Endothelial cell of umbilical vein (primary cell): Measurements from ENCODE around the gene IFNG-AS1. TPM values are rescaled to one million over a fixed set of nuclear protein-coding genes. Genes with fewer than 3 reads are reported as not detected.

Experiments
- BruUV-seq: library from RNA; stranded (reverse); fragments of 400-500 nt; replicated peaks from 2 replicates; lab custom pipeline; 2021; lab: Mats Ljungman, UMichigan
- CTCF ChIA-PET: fragments of 300-600, 350-600 bp; sonication (Branson Sonifier 250); formaldehyde crosslinking; loops from one replicate; lab custom pipeline; 2021; ENCODE audit warnings: antibody characterized with exemption, inconsistent platforms; lab: Charles Lee
- POLR2A ChIA-PET: fragments of 300-600, 350-600 bp; sonication (Branson Sonifier 250); formaldehyde crosslinking; loops from one replicate; lab custom pipeline; 2021; ENCODE audit warnings: antibody characterized with exemption, inconsistent platforms; lab: Charles Lee
- DNase-seq: peaks from one replicate; pipeline ENCODE4 v3.0.0-alpha.2; 2011; ENCODE audit warnings: low read depth, low spot score
- FAIRE-seq: peaks from 2 replicates; lab custom pipeline; 2011; peaks lifted over from hg19 to GRCh38; lab: Jason Lieb, UNC
- H2AFZ ChIP-seq: 2 replicates; pipeline ENCODE4 v1.6.0; 2012; ENCODE audit warnings: low read depth, low read length, control low read depth, inconsistent platforms
- H3K27ac ChIP-seq: 2 replicates; pipeline ENCODE4 v1.5.1; 2011; ENCODE audit warnings: low read depth, mild to moderate bottlenecking, control low read depth, low read length, moderate library complexity; ENCODE audit not compliant: insufficient read depth
- H3K27me3 ChIP-seq, 2 experiments: 2 replicates each; pipeline versions ENCODE4 v1.6.0 to v1.6.1; 2011; ENCODE audit warnings: low read length in 2 of 2, mixed read lengths in 1 of 2; ENCODE audit not compliant: control insufficient read depth in 2 of 2, insufficient read depth in 2 of 2
- H3K36me3 ChIP-seq, 2 experiments: 2 replicates in 1 of 2; 3 replicates in 1 of 2; pipeline ENCODE4 v1.5.1; 2011; ENCODE audit warnings: low read length in 2 of 2, mild to moderate bottlenecking in 1 of 2, moderate library complexity in 1 of 2; ENCODE audit not compliant: control insufficient read depth in 2 of 2, insufficient read depth in 2 of 2; ENCODE audit errors: extremely low read depth in 1 of 2
- H3K4me1 ChIP-seq: 3 replicates; pipeline ENCODE4 v1.5.1; 2011; ENCODE audit warnings: mild to moderate bottlenecking, low read length; ENCODE audit not compliant: control insufficient read depth, insufficient read depth; ENCODE audit errors: extremely low read depth
- H3K4me2 ChIP-seq: 2 replicates; pipeline ENCODE4 v1.6.1; 2011; ENCODE audit warnings: low read length, control low read depth, mixed read lengths; ENCODE audit not compliant: insufficient read depth
- H3K4me3 ChIP-seq, 3 experiments: fragments of 200-600 bp in 1 of 3; sonication (generic), shearing (Covaris generic) in 1 of 3; replicated peaks in 1 of 3; 2 replicates each; pipeline ENCODE4 v1.5.1; 2011 to 2016; ENCODE audit warnings: control low read depth in 3 of 3, low read length in 3 of 3, mild to moderate bottlenecking in 2 of 3, inconsistent platforms in 1 of 3, low read depth in 1 of 3, moderate library complexity in 1 of 3; ENCODE audit not compliant: insufficient read depth in 1 of 3
- H3K79me2 ChIP-seq: 2 replicates; pipeline ENCODE4 v1.6.0; 2012; ENCODE audit warnings: low read length, inconsistent platforms; ENCODE audit not compliant: control insufficient read depth, insufficient read depth
- H3K9ac ChIP-seq: replicated peaks from 2 replicates; pipeline ENCODE3; 2011; ENCODE audit warnings: low read length, control low read depth; ENCODE audit not compliant: insufficient read depth; ENCODE audit errors: extremely low read depth
- H3K9me1 ChIP-seq: replicated peaks from 3 replicates; pipeline ENCODE4 v1.6.0; 2011; ENCODE audit warnings: mild to moderate bottlenecking, low read length; ENCODE audit not compliant: control insufficient read depth, insufficient read depth; ENCODE audit errors: extremely low read depth
- H3K9me3 ChIP-seq: replicated peaks from 2 replicates; pipeline ENCODE4 v1.5.1; 2012; ENCODE audit warnings: low read length, inconsistent platforms; ENCODE audit not compliant: control insufficient read depth, insufficient read depth
- H4K20me1 ChIP-seq: replicated peaks from 2 replicates; pipeline ENCODE3; 2011; ENCODE audit warnings: mild to moderate bottlenecking, low read length; ENCODE audit not compliant: control insufficient read depth, insufficient read depth; ENCODE audit errors: extremely low read depth
- EZH2 ChIP-seq: IDR thresholded peaks from 2 replicates; pipeline ENCODE4 v1.6.1; 2012; ENCODE audit warnings: borderline replicate concordance, low read depth, mild to moderate bottlenecking, moderate library complexity, low read length, inconsistent platforms; ENCODE audit not compliant: severe bottlenecking
- FOS ChIP-seq: IDR thresholded peaks from 2 replicates; pipeline ENCODE4 v1.6.1; 2011; ENCODE audit warnings: mild to moderate bottlenecking, low read length, moderate library complexity, borderline replicate concordance; ENCODE audit not compliant: insufficient read depth
- GATA2 ChIP-seq: IDR thresholded peaks from 2 replicates; pipeline ENCODE4 v1.7.0; 2011; ENCODE audit warnings: low read depth, mild to moderate bottlenecking, moderate library complexity, mixed read lengths, low read length; ENCODE audit not compliant: insufficient read length, insufficient read depth
- JUN ChIP-seq: IDR thresholded peaks from 2 replicates; pipeline ENCODE4 v1.6.1; 2011; ENCODE audit warnings: borderline replicate concordance, low read depth; ENCODE audit not compliant: insufficient read length, insufficient read depth
- MYC ChIP-seq: IDR thresholded peaks from one replicate; pipeline ENCODE4 v1.6.1; 2011; ENCODE audit warnings: mild to moderate bottlenecking, low read depth, low read length
- POLR2A ChIP-seq: IDR thresholded peaks from 2 replicates; pipeline ENCODE4 v1.6.1; 2012; ENCODE audit warnings: low read depth, mild to moderate bottlenecking, control low read depth, low read length
- POLR2AphosphoS5 ChIP-seq: IDR thresholded peaks from 2 replicates; pipeline ENCODE4 v1.6.1; 2012; ENCODE audit warnings: low read depth, mild to moderate bottlenecking, control low read depth, low read length, moderate library complexity; ENCODE audit not compliant: insufficient read depth
- dilution Hi-C: fragments of 300-500 bp; cut with MboI; formaldehyde crosslinking; loops from one replicate; pipeline ENCODE4 v1.15.0; 2019; ENCODE audit warnings: low sequenced_read_pairs; ENCODE audit not compliant: extremely low pct_ligation_motif_present
- intact Hi-C: fragments of 100-400 bp; cut with micrococcal nuclease; formaldehyde crosslinking; loops from one replicate; pipeline ENCODE4 v1.10.0; 2022
- polyA plus RNA-seq, 4 experiments: library from polyadenylated mRNA; depleted of rRNA in 3 of 4; stranded (reverse) in 3 of 4; unstranded in 1 of 4; fragments of >200 nt; gene quantifications; 2 replicates each; pipeline versions ENCODE4 v1.2.1 to v1.2.3, GENCODE V29; 2011 to 2012; ENCODE audit warnings: missing spikeins in 1 of 4
- total RNA-seq: library from RNA; stranded (reverse); gene quantifications from 2 replicates; pipeline ENCODE4 v1.2.3, GENCODE V29; 2021
- TF ChIP-seq, protein P1 (sequence below): IDR thresholded peaks from 2 replicates; pipeline ENCODE4 v1.6.1; 2011; ENCODE audit not compliant: insufficient read depth, insufficient read length
- TF ChIP-seq, protein P2 (sequence below), 2 donors: IDR thresholded peaks; 1 replicate in 1 of 2; 2 replicates in 1 of 2; pipeline ENCODE4 v1.5.1; 2011; ENCODE audit warnings: low read length in 2 of 2, mild to moderate bottlenecking in 2 of 2, moderate library complexity in 2 of 2, control low read depth in 1 of 2, inconsistent platforms in 1 of 2, low read depth in 1 of 2; ENCODE audit not compliant: insufficient read depth in 1 of 2; ENCODE audit errors: extremely low read depth in 1 of 2

The IFNG-AS1 gene
- total and polyA plus RNA-seq, 2 donors (not counting 3 experiments of a cell fraction or from before 2014, with no cell fraction given) = not detected

DNA sequence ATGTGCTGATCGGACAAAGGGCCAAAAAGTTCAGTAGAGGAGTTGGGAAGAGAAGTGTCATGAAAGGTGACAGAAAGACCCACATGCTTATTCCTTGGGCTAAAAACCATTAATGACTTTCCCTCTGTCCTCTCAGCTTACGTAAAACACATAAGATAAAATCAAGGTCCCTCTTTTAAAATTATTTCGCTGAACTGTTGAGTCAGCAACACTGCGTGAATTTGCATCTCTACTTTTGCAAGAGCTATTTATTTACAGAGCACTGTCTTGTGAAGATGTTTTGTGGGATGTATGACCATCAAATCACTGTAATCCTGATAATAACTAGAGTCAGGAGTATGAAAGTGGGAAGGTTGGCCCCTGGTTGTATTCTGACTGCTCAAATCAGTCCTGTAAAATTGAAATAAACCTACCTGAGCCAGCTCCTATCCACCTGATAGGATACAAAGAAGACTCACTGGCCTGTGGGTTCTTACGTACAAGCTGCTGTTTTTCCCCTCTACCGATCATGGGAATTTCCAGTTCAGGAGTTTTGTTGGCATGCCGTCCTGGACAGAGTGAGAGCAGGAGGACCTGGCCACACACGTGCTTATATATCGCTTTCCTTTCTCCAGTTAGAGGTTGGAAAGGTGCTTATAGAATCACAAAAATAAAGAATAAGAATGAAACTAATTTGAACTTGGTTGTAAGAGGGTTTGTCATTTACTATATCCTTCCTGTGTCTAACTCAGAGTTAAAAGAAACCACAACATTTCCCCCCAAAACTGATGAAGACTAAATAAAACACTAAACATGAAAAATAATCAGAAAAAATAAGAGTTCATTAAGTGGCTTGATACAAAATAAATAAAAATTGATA lies 42.9 kb downstream of the IFNG-AS1 start:
- dilution Hi-C loops = no loop called here
- no TSS peak for BruUV-seq

More for the DNA sequence above, 42.9 kb downstream of the IFNG-AS1 start:
- Histone ChIP-seq H2AFZ (no peak overlapping the region), H3K9ac (no peak overlapping the region), H3K27ac (no peak overlapping the region), H3K79me2 (no peaks in the 10 kb centered on the region), H4K20me1 (no peaks in the 10 kb centered on the region), H3K4me2 (no peak overlapping the region), H3K27me3 (no peaks in the 10 kb centered on the region), H3K4me1 (no peaks in the 10 kb centered on the region), H3K9me3 (no peaks in the 10 kb centered on the region), H3K9me1 (no peaks in the 10 kb centered on the region), H3K36me3 (no peaks in the 10 kb centered on the region), H3K4me3 (no peak overlapping the region)
- intact Hi-C loops = no loop called here
- FAIRE-seq (no peak), DNase-seq (no peak)
- TF ChIP-seq, protein P1, sequence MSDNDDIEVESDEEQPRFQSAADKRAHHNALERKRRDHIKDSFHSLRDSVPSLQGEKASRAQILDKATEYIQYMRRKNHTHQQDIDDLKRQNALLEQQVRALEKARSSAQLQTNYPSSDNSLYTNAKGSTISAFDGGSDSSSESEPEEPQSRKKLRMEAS = no peak
- TF ChIP-seq MYC (no peak), POLR2AphosphoS5 (no peak), EZH2 (no peak), FOS (no peak), GATA2 (no peak), JUN (no peak), POLR2A (no peak)
- TF ChIP-seq, protein P2, sequence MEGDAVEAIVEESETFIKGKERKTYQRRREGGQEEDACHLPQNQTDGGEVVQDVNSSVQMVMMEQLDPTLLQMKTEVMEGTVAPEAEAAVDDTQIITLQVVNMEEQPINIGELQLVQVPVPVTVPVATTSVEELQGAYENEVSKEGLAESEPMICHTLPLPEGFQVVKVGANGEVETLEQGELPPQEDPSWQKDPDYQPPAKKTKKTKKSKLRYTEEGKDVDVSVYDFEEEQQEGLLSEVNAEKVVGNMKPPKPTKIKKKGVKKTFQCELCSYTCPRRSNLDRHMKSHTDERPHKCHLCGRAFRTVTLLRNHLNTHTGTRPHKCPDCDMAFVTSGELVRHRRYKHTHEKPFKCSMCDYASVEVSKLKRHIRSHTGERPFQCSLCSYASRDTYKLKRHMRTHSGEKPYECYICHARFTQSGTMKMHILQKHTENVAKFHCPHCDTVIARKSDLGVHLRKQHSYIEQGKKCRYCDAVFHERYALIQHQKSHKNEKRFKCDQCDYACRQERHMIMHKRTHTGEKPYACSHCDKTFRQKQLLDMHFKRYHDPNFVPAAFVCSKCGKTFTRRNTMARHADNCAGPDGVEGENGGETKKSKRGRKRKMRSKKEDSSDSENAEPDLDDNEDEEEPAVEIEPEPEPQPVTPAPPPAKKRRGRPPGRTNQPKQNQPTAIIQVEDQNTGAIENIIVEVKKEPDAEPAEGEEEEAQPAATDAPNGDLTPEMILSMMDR (IDR thresholded peaks at IDR 0.05; ENCODE audit: extremely low read depth in 1 of 2, insufficient read depth in 1 of 2, low read depth in 1 of 2, low read length in 2 of 2) = no peak
- CTCF ChIA-PET = interaction anchor here (0.9 to 2.1 kb wide), 2 partner anchors 9 to 89 kb away, joined by 3 to 8 read pairs; no protein-coding TSS in a partner anchor
- POLR2A ChIA-PET = no interaction called here
